ENCODE results near the gene FAM50A.

- TF ChIP-seq GATA1 (IDR thresholded peaks at IDR 0.05; ENCODE audit: low read depth, low read length) (no peak), POLR2A (IDR thresholded peaks at IDR 0.05; ENCODE audit: low read length) (no peak)
Observed at GRCh38 chrX:154430916-154431315, 13.0 kb upstream of the FAM50A start.
